Liver (tissue), 9 donors: Measurements from ENCODE around the gene OR2S2. TPM values are rescaled to one million over a fixed set of nuclear protein-coding genes. Genes with fewer than 3 reads are reported as not detected.

Experiments
- DNase-seq: peaks from one replicate; pipeline ENCODE4 v3.0.0-alpha.2; 2017; ENCODE audit warnings: low spot score
- H3K27ac ChIP-seq, 2 donors: one replicate each; pipeline ENCODE4 v1.7.0; 2013; ENCODE audit warnings: inconsistent platforms in 2 of 2, low read length in 2 of 2, control low read depth in 1 of 2, low read depth in 1 of 2, mild to moderate bottlenecking in 1 of 2
- H3K27me3 ChIP-seq, 4 donors: one replicate each; pipeline versions ENCODE4 v1.6.1 to v1.7.0; 2013; ENCODE audit warnings: low read length in 3 of 4, inconsistent platforms in 1 of 4, mild to moderate bottlenecking in 1 of 4, moderate library complexity in 1 of 4; ENCODE audit not compliant: control insufficient read depth in 4 of 4, insufficient read depth in 4 of 4
- H3K36me3 ChIP-seq, 4 donors: one replicate each; pipeline versions ENCODE4 v1.6.1 to v1.7.0; 2013; ENCODE audit warnings: low read length in 3 of 4, mild to moderate bottlenecking in 3 of 4, low read depth in 1 of 4, moderate library complexity in 1 of 4; ENCODE audit not compliant: control insufficient read depth in 4 of 4, insufficient read depth in 3 of 4
- H3K4me1 ChIP-seq, 4 donors: one replicate each; pipeline versions ENCODE4 v1.6.1 to v1.7.0; 2013; ENCODE audit warnings: low read length in 3 of 4, mild to moderate bottlenecking in 3 of 4, moderate library complexity in 1 of 4; ENCODE audit not compliant: control insufficient read depth in 4 of 4, insufficient read depth in 4 of 4
- H3K4me3 ChIP-seq, 3 donors: one replicate each; pipeline versions ENCODE4 v1.6.1 to v1.7.0; 2013; ENCODE audit warnings: low read length in 3 of 3, control low read depth in 1 of 3, low read depth in 1 of 3, mild to moderate bottlenecking in 1 of 3
- H3K9ac ChIP-seq, 2 donors: one replicate each; pipeline ENCODE4 v1.7.0; 2013; ENCODE audit warnings: low read length in 2 of 2, mild to moderate bottlenecking in 2 of 2, moderate library complexity in 2 of 2, control low read depth in 1 of 2, low read depth in 1 of 2
- H3K9me3 ChIP-seq, 4 donors: one replicate each; pipeline versions ENCODE4 v1.6.1 to v1.7.0; 2013; ENCODE audit warnings: low read length in 3 of 4; ENCODE audit not compliant: control insufficient read depth in 4 of 4
- CTCF ChIP-seq: fragments of 150-350 bp; IDR thresholded peaks from 2 replicates; pipeline ENCODE4 v1.5.1; 2017; ENCODE audit warnings: improper control_type of control experiment, low read depth, low read length; ENCODE audit not compliant: missing input control
- EGR1 ChIP-seq, 2 donors: IDR thresholded peaks; 2 replicates each; pipeline ENCODE4 v1.6.1; 2016 to 2018; ENCODE audit warnings: antibody characterized with exemption in 2 of 2, low read depth in 2 of 2
- FOXA1 ChIP-seq: IDR thresholded peaks from 2 replicates; pipeline ENCODE4 v1.6.1; 2016; ENCODE audit warnings: antibody characterized with exemption
- FOXA2 ChIP-seq: IDR thresholded peaks from 2 replicates; pipeline ENCODE4 v1.6.1; 2016; ENCODE audit warnings: antibody characterized with exemption
- GABPA ChIP-seq, 2 donors: IDR thresholded peaks in 1 of 2; conservative IDR thresholded peaks in 1 of 2; 2 replicates each; pipeline ENCODE4 v1.6.1; 2016; ENCODE audit warnings: antibody characterized with exemption in 2 of 2, mild to moderate bottlenecking in 1 of 2, moderate library complexity in 1 of 2
- HNF4A ChIP-seq, 2 donors: conservative IDR thresholded peaks; 2 replicates each; pipeline ENCODE4 v1.6.1; 2016; ENCODE audit warnings: antibody characterized with exemption in 2 of 2, mild to moderate bottlenecking in 2 of 2
- HNF4G ChIP-seq: IDR thresholded peaks from 2 replicates; pipeline ENCODE4 v1.6.1; 2016; ENCODE audit warnings: antibody characterized with exemption
- JUND ChIP-seq, 2 donors: IDR thresholded peaks; 2 replicates each; pipeline ENCODE4 v1.6.1; 2016; ENCODE audit warnings: antibody characterized with exemption in 2 of 2
- MAX ChIP-seq: IDR thresholded peaks from 2 replicates; pipeline ENCODE4 v1.6.1; 2016; ENCODE audit warnings: antibody characterized with exemption
- NR2F2 ChIP-seq: IDR thresholded peaks from 2 replicates; pipeline ENCODE4 v1.6.1; 2016; ENCODE audit warnings: antibody characterized with exemption
- RAD21 ChIP-seq, 2 donors: IDR thresholded peaks; 2 replicates each; pipeline ENCODE4 v1.6.1; 2016; ENCODE audit warnings: antibody characterized with exemption in 2 of 2, mild to moderate bottlenecking in 2 of 2
- RXRA ChIP-seq, 2 donors: IDR thresholded peaks; 2 replicates each; pipeline ENCODE4 v1.6.1; 2017 to 2018; ENCODE audit warnings: antibody characterized with exemption in 2 of 2, mild to moderate bottlenecking in 1 of 2
- SP1 ChIP-seq: IDR thresholded peaks from 2 replicates; pipeline ENCODE4 v1.6.1; 2018; ENCODE audit warnings: antibody characterized with exemption, mild to moderate bottlenecking
- TAF1 ChIP-seq: conservative IDR thresholded peaks from 2 replicates; pipeline ENCODE4 v1.6.1; 2016; ENCODE audit warnings: antibody characterized with exemption, mild to moderate bottlenecking
- YY1 ChIP-seq: IDR thresholded peaks from 2 replicates; pipeline ENCODE4 v1.6.1; 2016; ENCODE audit warnings: antibody characterized with exemption, mild to moderate bottlenecking
- WGBS: extraction: QIAGEN DNeasy Blood & Tissue Kit; methylation state at CpG from one replicate; pipeline ENCODE4 v1.1.7; 2013; 5-methylcytosine and 5-hydroxymethylcytosine counted together
- polyA plus RNA-seq, 2 donors: library from polyadenylated mRNA; stranded (reverse) in 1 of 2; unstranded in 1 of 2; fragments of 200-250 nt in 1 of 2; fragments of >200 nt in 1 of 2; fragmentation: Nextera tagmentation in 1 of 2; extraction: Ambion mirVana in 1 of 2; gene quantifications; one replicate each; pipeline versions ENCODE4 v1.2.1 to v1.2.3, GENCODE V29; 2013 to 2015
- total RNA-seq, 2 donors: library from RNA; depleted of rRNA; stranded (reverse); fragments of >200 nt; gene quantifications; one replicate each; pipeline ENCODE4 v1.2.3, GENCODE V29; 2014
- TF ChIP-seq, protein P1 (sequence below): IDR thresholded peaks from 2 replicates; pipeline ENCODE4 v1.6.1; 2016; ENCODE audit warnings: antibody characterized with exemption, mild to moderate bottlenecking
- TF ChIP-seq, protein P2 (sequence below): IDR thresholded peaks from 2 replicates; pipeline ENCODE4 v1.6.1; 2016; ENCODE audit warnings: antibody characterized with exemption
- TF ChIP-seq, protein P3 (sequence below): IDR thresholded peaks from 2 replicates; pipeline ENCODE4 v1.6.1; 2016; ENCODE audit warnings: antibody characterized with exemption
- donor health status: healthy.
- donor health status: healthy.
- donor health status: healthy.
- donor health status: healthy.
- donor health status: healthy.

Gene OR2S2
- total and polyA plus RNA-seq, 4 donors: not detected

GRCh38 chr9:35965011-35965410, 7.1 kb upstream of the OR2S2 start:
- no peak for DNase-seq
- WGBS: 78% methylated on average over 6 of the region's 6 CpGs
- Histone ChIP-seq H3K27me3 (peaks cover 0 to 7% (median 0%) of the 10 kb centered on the region in 4 donors), H3K9ac (no peak overlapping the region), H3K9me3 (no peaks in the 10 kb centered on the region), H3K4me3 (no peak overlapping the region), H3K36me3 (no peaks in the 10 kb centered on the region), H3K27ac (no peak overlapping the region), H3K4me1 (no peaks in the 10 kb centered on the region)
- TF ChIP-seq NR2F2 (no peak), CTCF (no peak), FOXA2 (no peak), GABPA (IDR thresholded peaks at IDR 0.05 in 1 of 2, conservative IDR thresholded peaks at IDR 0.05 in 1 of 2) (no peak), YY1 (no peak), RAD21 (IDR thresholded peaks at IDR 0.05) (no peak), MAX (no peak), TAF1 (no peak), RXRA (IDR thresholded peaks at IDR 0.05) (no peak), SP1 (no peak), JUND (IDR thresholded peaks at IDR 0.05) (no peak), HNF4G (no peak)
- TF ChIP-seq, protein P1, sequence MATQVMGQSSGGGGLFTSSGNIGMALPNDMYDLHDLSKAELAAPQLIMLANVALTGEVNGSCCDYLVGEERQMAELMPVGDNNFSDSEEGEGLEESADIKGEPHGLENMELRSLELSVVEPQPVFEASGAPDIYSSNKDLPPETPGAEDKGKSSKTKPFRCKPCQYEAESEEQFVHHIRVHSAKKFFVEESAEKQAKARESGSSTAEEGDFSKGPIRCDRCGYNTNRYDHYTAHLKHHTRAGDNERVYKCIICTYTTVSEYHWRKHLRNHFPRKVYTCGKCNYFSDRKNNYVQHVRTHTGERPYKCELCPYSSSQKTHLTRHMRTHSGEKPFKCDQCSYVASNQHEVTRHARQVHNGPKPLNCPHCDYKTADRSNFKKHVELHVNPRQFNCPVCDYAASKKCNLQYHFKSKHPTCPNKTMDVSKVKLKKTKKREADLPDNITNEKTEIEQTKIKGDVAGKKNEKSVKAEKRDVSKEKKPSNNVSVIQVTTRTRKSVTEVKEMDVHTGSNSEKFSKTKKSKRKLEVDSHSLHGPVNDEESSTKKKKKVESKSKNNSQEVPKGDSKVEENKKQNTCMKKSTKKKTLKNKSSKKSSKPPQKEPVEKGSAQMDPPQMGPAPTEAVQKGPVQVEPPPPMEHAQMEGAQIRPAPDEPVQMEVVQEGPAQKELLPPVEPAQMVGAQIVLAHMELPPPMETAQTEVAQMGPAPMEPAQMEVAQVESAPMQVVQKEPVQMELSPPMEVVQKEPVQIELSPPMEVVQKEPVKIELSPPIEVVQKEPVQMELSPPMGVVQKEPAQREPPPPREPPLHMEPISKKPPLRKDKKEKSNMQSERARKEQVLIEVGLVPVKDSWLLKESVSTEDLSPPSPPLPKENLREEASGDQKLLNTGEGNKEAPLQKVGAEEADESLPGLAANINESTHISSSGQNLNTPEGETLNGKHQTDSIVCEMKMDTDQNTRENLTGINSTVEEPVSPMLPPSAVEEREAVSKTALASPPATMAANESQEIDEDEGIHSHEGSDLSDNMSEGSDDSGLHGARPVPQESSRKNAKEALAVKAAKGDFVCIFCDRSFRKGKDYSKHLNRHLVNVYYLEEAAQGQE: no peak
- TF ChIP-seq, protein P2, sequence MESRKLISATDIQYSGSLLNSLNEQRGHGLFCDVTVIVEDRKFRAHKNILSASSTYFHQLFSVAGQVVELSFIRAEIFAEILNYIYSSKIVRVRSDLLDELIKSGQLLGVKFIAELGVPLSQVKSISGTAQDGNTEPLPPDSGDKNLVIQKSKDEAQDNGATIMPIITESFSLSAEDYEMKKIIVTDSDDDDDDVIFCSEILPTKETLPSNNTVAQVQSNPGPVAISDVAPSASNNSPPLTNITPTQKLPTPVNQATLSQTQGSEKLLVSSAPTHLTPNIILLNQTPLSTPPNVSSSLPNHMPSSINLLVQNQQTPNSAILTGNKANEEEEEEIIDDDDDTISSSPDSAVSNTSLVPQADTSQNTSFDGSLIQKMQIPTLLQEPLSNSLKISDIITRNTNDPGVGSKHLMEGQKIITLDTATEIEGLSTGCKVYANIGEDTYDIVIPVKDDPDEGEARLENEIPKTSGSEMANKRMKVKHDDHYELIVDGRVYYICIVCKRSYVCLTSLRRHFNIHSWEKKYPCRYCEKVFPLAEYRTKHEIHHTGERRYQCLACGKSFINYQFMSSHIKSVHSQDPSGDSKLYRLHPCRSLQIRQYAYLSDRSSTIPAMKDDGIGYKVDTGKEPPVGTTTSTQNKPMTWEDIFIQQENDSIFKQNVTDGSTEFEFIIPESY: no peak

DNA sequence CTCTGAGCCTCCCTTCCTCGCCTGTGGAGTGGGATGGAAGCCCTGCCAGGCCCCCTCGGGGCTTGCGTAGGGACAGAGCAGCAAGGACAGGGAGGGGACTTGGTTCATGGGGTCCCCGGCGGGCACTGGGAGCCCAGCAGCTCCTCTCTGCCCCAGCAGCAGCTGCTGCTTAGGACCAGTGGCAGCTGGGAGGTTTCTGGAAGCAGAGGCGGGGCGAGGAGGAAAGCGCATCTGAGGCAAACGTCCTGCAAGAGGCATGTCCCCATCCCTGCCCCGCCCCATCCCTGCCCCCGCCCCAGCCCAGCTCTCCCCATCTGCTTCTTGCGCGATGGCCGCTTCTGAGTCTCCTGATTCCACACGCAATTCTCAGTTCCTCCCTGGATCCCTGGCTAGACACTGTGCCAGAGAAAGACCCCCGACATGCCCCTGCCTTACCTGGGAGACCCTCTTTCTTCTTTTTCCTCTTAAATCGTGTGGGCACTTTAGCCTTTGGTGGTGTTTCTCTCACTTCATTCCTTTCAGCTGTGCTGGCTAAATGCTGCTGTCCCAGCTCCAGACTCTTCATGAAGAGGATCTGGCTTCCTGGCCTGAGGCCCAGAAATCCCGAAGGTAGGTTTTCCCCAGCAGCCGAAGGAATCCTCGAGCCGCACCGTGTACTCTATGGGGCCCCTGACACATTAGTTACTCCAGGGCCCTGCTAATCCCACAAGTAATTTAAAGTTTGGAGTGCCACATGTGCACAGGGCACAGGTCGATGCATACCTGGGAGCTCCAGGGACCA, 4.4 kb upstream of the OR2S2 start:
- H3K27ac ChIP-seq: no peak overlapping the region
- H3K36me3 ChIP-seq: no peaks in the 10 kb centered on the region
- H3K27me3 ChIP-seq: peaks cover 0 to 3% (median 0%) of the 10 kb centered on the region in 4 donors
- no peak overlapping the region for H3K4me3 ChIP-seq
- H3K9me3 ChIP-seq: no peaks in the 10 kb centered on the region
- no peak overlapping the region for H3K9ac ChIP-seq
- no peak for DNase-seq
- 68% methylated on average over 23 of the region's 23 CpGs for WGBS
- TF ChIP-seq RAD21 (IDR thresholded peaks at IDR 0.05) (no peak), JUND (IDR thresholded peaks at IDR 0.05) (no peak), YY1 (no peak), SP1 (no peak), HNF4A (conservative IDR thresholded peaks at IDR 0.05) (no peak), EGR1 (IDR thresholded peaks at IDR 0.05; ENCODE audit: low read depth in 2 of 2) (no peak), NR2F2 (no peak), FOXA1 (no peak)
- TF ChIP-seq, protein P2: no peak
- TF ChIP-seq, protein P3, sequence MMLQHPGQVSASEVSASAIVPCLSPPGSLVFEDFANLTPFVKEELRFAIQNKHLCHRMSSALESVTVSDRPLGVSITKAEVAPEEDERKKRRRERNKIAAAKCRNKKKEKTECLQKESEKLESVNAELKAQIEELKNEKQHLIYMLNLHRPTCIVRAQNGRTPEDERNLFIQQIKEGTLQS: no peak
- no peaks in the 10 kb centered on the region for H3K4me1 ChIP-seq
